Activated naive CD8-positive, alpha-beta T cell treated with anti-CD3 and anti-CD28 coated beads, Interleukin-2, amount 50 U/mL, for 16 hours (primary cell): ENCODE data around the gene FECH.
"Not testable (repeated sequence)": the region's sequence is repeated elsewhere in the genome, so short reads cannot be mapped to it uniquely, and the experiment has no call there.

Experiments
- DNase-seq: peaks from one replicate; pipeline ENCODE4 v3.0.0-alpha.2; 2020; ENCODE audit warnings: low read depth, low spot score

Gene FECH, protein sequence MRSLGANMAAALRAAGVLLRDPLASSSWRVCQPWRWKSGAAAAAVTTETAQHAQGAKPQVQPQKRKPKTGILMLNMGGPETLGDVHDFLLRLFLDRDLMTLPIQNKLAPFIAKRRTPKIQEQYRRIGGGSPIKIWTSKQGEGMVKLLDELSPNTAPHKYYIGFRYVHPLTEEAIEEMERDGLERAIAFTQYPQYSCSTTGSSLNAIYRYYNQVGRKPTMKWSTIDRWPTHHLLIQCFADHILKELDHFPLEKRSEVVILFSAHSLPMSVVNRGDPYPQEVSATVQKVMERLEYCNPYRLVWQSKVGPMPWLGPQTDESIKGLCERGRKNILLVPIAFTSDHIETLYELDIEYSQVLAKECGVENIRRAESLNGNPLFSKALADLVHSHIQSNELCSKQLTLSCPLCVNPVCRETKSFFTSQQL

DNA sequence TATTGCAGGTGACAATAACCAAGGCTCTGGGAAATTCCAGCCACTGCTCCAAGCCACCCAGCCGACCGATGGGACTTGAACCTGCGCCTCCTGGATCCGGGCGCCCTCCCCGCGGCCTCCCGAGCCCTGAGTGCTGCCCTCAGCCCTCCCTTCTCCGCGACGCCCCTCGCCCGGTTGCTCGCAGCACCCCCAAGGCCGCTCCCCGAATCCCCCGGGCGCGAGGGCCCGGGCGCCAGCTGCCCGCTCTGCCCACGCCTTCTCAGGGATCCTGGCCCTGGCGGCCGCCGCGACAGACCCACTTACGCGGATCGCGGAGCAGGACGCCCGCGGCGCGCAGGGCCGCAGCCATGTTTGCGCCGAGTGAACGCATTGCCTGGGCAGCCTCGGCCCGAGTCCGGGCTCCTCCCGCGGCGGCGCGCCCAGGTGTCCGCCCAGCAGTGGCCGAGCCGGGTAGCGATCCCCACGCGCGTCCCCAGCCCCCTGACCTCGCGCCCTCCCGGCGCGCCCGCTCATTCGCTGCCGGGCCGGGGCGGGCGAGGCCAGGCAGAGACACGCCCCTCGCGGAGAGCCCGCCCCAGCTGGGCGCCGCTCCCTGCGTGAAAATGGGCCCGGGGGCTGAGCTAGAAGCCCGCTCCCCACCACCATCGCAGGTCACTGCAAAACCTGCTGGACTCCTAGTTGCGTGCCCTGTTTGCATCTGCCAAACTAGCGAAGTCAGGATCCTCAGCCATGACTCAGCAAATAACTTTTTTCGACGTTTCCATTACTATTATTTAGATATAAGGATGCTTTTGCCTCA is at the start of gene FECH:
Gene FECH, minus strand, starts transcription at position 452 of the 799 bp plus-strand sequence. Its CDS starts 82 bp downstream, at position 370.
- peak; percentile 17 for DNase-seq

DNA sequence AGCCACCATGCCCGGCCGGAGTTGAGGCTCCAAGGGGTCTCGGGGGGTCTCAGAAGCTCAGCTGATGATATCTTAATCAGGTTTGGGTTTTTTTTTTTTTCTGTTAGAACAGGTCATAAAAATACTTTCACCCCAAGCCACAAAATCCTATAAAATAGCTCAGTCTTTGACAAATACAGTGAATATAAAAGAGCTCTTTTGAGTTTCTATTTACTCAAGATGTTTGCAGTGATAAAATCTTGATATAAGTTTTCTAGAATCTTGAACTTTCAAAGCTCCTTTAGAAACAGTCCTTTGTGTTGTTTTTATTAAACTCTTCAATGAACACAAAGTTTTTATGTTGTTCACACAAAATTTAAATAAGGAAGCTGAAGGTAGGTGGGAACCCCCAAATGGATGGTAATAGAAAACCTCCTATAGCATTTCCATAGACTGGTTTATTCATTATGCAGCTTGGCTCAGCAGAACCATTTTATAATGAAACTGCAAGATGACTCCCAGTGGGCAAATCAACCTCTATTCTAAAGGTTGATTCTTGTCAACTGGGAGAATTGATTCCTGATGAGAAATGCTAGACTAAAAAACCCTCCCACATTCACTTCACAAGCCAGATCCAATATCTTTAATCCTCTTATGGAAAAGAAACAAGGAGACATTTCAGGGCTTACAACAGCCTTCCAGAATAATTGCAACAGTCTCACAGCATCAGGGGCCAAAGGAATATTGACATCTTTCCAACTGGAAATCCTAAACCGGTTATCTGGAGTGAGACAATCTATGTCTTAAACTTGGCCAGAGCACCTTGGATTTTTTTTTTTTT is 48.7 kb upstream of the FECH start:
- no peak for DNase-seq

DNA sequence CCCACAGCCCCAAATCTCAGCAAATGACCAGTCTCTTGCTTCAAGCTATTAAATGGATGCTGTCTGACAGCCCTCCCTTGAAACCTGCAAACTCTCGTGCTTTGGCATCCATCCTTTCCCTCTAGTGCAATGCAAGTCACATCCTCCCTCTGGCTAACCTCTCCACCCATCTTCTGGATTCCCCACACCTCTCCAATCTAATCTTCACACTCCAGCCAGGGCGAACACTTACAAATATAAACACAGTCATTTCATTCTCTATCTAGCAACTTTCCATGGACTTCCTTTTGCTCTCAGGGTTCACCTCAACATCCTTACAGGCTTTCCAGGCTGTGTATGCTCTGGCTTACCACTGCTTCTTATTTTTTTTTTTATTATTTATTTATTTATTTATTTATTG is 45.2 kb upstream of the FECH start:
- DNase-seq, result no peak

DNA sequence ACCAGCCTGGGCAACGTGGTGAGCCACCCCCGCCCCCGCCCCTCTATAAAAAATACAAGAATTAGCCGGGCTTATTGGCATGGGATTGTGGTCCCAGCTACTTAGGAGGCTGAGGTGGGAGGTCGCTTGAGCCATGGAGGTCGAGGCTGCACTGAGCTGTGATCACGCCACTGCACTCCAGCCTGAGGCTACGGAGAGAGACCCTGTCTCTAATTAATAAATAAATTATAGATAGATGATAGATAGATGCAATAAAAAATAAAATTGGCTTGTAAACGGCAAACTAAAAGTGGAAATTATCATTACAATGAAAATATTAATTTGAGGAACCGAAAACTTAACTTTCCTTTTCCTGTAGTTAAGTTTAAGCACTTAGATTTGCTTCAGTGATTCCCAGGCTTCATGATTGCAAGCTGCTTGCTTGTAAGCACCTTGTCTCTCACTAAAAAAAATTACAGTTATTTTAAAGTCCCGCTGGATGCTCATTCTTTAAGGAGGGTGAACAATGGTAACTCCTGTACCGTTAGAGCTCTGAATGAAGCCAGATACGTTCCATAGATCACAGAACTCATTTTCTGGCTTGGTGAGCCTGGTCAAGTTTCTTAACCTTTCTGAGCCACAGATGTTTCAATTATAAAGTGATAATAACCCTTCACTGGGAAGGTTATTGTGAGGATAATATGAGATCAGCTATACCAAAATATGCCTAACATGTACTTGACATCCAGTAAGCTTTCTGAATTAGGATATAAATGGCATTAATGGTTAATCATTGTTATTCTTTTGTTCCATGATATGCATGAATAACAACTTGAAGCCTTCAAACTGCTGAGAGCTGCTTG is 44.5 kb upstream of the FECH start:
- no peak for DNase-seq

DNA sequence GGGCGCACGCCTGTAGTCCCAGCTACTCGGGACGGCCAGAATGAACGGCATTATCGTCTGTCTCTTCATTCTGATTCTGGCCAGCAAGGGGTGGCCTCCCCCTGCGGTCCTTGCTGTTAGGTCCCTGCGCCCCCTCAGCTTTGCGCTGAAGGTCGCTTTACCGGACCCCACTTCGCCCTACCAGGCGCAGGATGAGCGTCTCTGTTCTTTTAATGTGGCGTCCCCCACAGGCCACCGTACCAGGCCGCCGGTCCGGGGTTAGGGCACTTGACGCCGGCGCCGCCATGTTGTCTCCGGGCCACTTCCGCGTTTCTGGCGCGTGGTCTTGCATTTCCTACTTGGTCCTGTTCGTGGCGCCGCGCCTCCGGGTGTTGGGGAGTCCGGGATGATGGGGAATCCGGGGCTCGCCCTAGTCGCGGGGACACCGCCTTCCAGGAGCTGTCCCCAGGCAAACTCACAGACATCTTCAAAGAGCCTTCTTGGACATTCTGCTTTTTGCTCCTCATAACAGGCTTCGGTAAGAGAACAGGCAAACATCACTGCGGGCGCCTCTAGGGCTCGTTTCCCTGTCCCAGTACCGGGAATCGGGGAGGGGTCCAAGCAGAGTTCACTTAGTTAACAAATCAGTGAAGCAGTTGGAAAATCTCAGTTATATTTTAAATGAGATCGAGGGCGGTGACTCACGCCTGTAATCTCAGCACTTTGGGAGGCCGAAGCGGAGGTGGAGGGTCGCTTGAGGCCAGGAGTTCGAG is 43.7 kb upstream of the FECH start:
- peak; percentile 85 for DNase-seq

DNA sequence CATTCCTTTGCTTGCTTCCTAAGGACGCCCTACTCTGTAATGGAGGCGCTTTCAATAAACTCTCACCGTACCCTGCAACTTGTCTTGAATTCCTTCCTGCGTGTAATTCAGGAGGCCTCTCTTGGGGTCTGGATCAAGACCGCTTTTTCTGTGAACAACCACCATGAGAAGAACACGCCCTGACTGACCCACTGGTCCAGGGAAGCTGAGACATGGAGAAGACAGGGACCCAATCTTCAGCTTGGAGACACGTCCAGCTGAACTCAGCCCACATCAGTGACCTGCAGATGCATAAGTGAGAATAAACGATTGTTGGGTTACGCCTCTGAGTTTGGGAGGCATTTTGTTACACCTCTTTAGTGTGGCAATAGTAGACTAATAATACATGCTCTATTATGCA is 42.9 kb upstream of the FECH start:
- no peak for DNase-seq

DNA sequence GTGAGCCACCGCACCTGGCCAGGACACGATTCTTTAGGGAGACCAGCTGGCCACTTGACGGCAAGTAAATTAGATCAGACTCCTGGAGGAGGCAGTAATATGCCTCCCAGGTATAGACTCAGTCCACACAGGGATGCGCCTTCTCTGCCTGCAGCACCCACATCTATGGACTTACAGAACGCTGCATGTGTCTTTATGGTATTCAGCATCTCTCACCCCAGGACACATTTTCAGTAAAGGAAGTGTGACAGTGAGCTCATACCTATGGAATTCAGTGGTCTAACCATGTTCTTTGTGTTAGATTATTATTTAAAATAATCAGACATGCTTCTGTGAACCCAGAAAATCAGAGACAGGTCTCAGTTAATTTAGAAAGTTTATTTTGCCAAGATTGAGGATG is 41.0 kb upstream of the FECH start:
- DNase-seq, result no peak

DNA sequence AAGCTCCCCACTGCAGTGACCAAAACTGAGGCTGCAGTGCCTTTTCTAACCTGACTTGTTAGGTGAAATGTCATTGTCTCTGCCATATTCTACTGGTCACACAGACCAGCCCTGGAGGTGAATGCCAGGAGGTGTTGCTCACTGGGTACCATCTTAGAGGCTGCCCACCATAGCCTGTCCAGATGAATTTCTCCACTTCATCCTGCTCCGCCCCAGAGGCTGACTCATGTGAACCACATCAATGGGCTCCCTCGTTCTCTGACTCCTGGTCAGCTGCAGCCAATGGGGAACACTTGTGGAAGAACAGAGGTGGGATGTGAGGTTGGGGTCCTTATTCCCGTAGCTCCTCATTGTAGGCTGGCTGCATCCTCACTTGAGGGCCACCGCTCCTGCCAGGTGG is 38.5 kb upstream of the FECH start:
- no peak for DNase-seq

DNA sequence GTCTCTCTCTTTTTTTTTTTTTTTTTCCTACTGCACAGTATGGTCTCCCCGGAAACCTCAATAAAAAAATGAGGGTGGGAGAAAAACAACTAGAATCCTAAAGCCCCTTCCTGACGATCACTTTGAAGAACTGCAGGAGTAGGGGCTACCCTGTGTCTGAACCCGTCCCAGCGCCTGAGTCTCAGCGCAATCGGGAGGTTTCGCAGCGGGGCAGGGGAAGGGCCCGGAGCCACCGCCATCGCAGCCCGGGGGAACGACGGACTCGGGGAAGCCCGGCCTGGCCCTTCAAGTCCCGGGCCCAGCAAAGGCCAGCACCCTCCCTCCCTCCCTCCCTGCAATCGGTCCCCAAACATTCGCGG is 34.7 kb upstream of the FECH start:
- no peak for DNase-seq

DNA sequence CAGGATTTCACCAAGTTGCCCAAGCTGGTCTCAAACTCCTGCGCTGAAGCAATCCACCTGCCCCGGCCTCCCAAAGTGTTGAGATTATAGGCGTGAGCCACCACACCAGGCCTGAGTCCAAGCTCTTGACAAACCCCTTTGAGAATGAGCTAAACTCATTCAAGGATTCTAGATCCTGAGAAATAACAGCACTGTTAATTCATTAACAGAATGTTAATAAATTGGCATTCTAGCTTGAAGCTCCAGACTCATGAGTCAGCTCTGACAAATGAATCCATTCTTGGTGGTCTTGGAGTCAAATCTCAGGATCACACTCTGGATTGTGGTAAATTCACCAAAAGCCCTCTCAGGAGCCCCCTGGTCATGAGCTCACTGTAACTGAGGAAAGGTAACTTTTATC is 33.4 kb upstream of the FECH start:
- DNase-seq, result no peak

DNA sequence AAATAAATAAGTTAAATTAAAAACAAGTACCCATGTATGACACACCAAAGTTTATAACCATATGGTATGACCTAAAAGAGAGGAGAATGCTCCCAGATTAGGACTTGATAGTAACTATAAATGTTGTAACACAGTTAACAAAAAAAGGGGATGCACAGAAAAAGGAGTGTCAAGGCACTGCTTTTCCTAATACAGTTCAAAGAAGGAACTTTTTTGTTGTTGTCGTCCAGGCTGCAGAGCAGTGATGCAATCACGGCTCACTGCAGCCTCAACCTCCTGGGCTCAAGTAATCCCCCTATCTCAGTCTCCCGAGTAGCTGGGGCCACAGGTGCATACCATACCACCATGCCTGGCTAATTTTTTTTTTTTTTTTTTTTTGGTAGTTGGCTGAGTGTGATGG is 32.4 kb upstream of the FECH start:
- DNase-seq, result no peak

DNA sequence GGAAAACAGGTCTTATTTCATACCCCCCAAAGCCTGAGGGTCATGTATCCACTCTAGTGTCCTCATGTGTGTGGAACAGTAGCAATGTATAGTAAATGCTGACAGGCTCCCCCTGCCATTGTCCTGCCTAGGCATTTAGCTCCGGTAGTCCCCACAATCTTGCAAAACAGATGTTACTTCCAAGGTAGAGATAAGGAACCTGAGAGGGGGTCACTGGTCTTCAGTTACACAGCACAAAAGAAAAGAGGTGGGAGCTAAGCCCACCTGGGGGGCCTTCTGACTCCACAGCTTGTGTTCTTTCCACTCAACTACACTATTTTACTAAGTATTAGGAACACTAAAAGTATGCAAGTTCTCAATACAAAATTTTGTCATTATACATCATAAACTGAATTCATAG is 17.4 kb upstream of the FECH start:
- no peak for DNase-seq

DNA sequence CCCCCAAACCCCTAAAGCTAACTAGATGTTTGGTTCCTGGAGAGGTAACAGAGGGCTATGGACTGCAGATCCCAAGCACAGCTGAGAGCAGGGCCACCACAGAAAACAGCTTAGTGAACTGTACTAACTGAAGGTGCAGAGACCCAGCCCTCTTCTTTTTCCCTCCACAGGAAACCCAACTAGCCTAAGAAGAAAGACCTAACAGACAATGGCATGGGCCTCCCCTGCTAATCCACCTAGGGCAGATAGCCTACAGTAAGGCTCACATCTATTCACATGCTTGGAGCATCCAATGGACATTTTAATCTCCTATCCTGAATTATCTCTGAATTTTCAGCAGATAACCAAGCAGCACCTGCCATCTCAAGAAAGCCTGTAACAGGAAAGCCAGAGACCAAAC is 8.8 kb upstream of the FECH start:
- no peak for DNase-seq

DNA sequence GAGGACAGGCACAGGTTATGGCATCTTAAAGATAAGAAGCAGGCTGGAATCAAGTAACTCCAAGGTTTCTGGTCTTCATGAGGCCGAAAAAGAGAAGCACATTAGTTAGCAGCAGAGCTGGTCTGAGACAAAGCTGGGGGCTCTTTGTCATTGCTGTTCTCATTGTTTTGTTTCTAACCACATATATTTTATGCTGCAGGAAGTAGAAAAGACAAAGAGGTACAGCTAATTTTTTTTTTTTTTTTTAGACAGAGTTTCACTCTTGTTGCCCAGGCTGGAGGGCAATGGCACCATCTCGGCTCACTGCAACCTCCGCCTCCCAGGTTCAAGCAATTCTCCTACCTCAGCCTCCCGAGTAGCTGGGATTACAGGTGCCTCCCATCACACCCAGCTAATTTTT is 6.2 kb upstream of the FECH start:
- DNase-seq, result not testable (repeated sequence)

DNA sequence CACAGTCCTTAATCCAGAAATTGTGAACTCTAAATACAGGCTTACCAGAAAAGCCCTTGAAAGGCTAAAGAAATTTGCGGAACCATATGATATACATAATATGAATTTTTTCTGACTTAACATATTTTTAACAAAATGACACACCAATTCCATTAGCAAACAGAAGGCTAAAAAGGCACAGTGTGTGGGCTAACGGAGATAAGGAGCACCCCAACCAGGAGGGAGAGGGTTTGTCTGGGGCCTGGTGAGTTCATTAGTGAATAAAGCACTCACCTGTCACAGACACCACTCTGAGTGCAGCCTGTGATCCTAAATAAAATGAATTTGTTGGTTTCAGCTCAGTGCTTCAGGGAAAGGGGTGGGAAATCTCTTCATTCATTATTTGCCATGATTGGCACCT is 2.7 kb upstream of the FECH start:
- DNase-seq, result no peak

DNA sequence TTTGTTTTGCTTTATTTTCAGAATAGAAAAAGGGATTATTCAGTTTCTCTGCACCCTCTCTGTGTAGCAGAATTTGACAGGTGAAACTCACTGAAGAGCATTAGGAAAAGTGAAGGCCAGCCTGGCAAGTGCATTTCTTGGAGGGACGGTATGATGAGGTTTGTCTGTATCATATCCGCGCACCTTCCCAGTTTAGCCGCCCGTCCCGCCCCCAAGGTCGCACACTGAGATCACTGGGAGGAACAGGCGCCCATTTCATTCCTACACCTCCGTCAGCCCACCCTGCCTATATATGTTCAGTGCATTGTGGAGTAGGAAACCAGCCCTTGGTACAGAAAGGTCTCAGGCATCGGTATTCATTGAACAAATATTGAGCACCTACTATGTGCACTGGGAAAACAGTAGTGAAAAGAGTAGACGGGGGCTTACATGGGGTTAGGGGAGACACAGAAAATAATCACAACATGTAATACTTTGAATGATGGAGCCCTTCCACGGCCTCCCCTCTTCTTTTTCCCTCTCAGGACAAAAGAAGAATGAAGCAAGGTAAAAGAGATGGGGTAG is 678 bp upstream of the FECH start:
- no peak for DNase-seq

DNA sequence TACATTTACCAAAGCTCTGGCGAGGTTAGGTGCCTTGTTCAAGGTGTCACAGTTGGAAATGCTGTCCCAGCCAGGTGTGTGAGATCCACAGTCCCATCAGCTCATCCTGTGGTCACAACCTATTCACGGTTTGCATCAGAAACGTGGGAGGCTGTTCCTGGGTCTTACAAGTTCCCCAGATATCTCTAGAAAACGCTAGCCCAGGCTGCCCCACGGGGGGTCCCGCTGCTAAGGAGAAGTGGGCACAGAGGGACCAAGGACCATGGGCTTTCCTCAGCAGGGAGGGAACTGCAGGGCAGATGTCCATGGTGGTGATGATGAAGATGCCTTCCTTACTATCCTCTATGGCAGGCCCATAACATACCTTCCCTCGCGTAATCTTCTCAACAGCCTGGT is 649 bp downstream of the FECH start:
- DNase-seq, result no peak

DNA sequence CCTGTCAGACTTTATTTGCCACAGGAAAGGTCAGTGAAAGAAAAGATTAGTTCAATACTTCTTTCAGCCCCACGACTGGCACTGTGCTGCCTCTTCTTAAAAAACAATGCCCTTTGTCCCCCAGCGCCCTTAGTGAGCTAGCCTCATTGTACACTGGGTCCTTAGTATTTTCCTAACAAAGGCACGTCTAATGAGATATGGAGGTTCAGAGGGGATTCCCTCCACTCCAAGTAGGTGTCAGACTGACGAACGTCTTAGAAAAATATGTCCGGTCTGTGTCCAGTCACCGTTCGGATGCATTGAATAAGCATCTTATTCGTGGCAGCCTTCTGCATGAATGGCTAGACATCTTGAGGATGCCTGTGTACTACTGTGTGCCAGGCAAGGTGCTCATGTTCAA is 1.1 kb downstream of the FECH start:
- no peak for DNase-seq

DNA sequence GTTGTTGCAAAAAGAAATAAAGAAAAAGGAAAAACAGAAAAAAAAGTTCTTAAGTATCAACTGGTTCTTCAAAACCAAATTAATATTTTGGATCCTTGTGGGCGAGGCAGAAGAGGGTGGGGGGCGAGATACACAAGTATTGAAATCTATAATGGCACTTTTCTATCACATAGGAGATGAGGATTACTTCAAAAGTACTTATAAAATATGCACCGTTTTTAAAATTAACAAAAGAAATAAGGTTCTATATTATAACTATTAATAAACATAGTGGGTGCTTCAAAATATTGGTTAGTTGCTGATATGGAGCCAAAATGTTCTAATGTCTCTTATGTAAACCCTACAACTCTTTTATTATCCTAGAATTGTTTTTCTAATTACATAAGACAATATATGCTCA is 2.1 kb downstream of the FECH start:
- DNase-seq, result no peak

DNA sequence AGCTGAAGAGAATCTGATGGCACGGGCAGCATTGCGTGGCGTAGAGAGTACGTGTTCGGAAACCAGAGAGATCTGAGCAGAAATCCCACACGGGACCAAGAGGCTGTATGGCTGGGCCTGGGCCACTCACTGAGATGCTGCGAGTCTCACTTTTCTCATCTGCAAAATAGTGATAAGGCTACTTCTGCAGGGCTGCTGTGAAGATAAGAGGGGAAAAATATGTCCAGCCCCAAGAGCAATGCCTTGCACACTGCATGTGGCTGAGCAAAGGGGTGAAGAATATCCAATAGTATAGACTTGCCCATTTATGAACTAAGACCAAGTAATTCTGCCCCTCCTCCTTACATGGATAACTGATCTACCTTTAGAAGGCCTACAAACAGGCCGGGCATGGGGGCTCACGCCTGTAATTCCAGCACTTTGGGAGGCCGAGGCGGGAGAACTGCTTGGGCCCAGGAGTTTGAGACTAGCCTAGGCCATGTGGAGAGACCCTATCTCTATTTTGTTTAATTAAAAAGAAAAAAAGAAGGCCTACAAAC is 3.1 kb downstream of the FECH start:
- no peak for DNase-seq
